Adrenal gland (tissue), 12 donors: Measurements from ENCODE around the gene AIP. TPM values are rescaled to one million over a fixed set of nuclear protein-coding genes. Genes with fewer than 3 reads are reported as not detected.
A peak's percentile ranks its signal among the peaks of the same experiment; 100 is the strongest.

Experiments
- DNase-seq, 7 donors: peaks; one replicate each; pipeline ENCODE4 v3.0.0-alpha.2; 2019 to 2020
- H3K27ac ChIP-seq, 5 donors: fragments of 200-600 bp; sonication (generic) in 4 of 5; 1 replicate in 3 of 5; 2 replicates in 2 of 5; pipeline versions ENCODE4 v1.5.1 to v1.8.0; 2016 to 2020; ENCODE audit warnings: mild to moderate bottlenecking in 1 of 5
- H3K27me3 ChIP-seq: fragments of 200-600 bp; 2 replicates; pipeline ENCODE4 v1.8.0; 2021
- H3K36me3 ChIP-seq, 2 donors: fragments of 200-600 bp; replicated peaks in 1 of 2; 1 replicate in 1 of 2; 2 replicates in 1 of 2; pipeline versions ENCODE4 v1.5.1 to v1.8.0; 2018 to 2022
- H3K4me1 ChIP-seq, 2 donors: fragments of 200-600 bp; replicated peaks in 1 of 2; 1 replicate in 1 of 2; 2 replicates in 1 of 2; pipeline versions ENCODE4 v1.5.1 to v1.8.0; 2018 to 2021
- H3K4me3 ChIP-seq, 4 donors: fragments of 200-600 bp; sonication (generic) in 3 of 4; one replicate each; pipeline ENCODE4 v1.5.1; 2016 to 2018
- H3K9me3 ChIP-seq, 3 donors: fragments of 200-600 bp; sonication (generic) in 1 of 3; replicated peaks in 1 of 3; 1 replicate in 2 of 3; 2 replicates in 1 of 3; pipeline versions ENCODE4 v1.5.1 to v1.8.0; 2016 to 2021
- POLR2A ChIP-seq, 2 donors: fragments of 450-650 bp; IDR thresholded peaks; one replicate each; pipeline ENCODE4 v1.6.1; 2017; ENCODE audit warnings: antibody characterized with exemption in 2 of 2, mild to moderate bottlenecking in 2 of 2, moderate library complexity in 1 of 2
- WGBS, 4 donors: extraction: QIAGEN DNeasy Blood & Tissue Kit in 2 of 4; methylation state at CpG; one replicate each; pipeline versions ENCODE4 v1.1.5 to v1.1.7; 2013 to 2017; 5-methylcytosine and 5-hydroxymethylcytosine counted together
- intact Hi-C, 2 donors: fragments of 100-400 bp; cut with DNase I; formaldehyde crosslinking; loops; one replicate each; pipeline versions ENCODE4 v1.14.1 to v1.15.0; 2022 to 2023
- polyA plus RNA-seq, 3 donors: library from polyadenylated mRNA; stranded (reverse); fragments of 200-250 nt in 2 of 3; fragments of 350-450 nt in 1 of 3; fragmentation: Illumina TruSeq in 1 of 3; extraction: RNeasy Lipid Tissue Mini Kit (QIAGEN cat#74804) in 1 of 3; gene quantifications; one replicate each; pipeline ENCODE4 v1.2.3, GENCODE V29; 2013 to 2014
- total RNA-seq, 9 donors: library from RNA; depleted of rRNA in 4 of 9; stranded (reverse); fragments of >200 nt in 4 of 9; fragments of 120-200 nt in 1 of 9; fragmentation: NEBNext Ultra II Directional in 1 of 9; extraction: Animal tissue kit (Norgen Biotek cat#: 25700) in 1 of 9; gene quantifications; one replicate each; pipeline versions ENCODE4 v1.1.0 to v1.2.4, GENCODE V29; 2013 to 2023
- TF ChIP-seq, protein P1 (sequence below), 6 experiments: fragments of 450-650 bp in 4 of 6; fragments of 200-600 bp in 2 of 6; sonication (generic) in 1 of 6; IDR thresholded peaks; 1 replicate in 5 of 6; 2 replicates in 1 of 6; pipeline versions ENCODE4 v1.5.1 to v1.8.0; 2016 to 2021; ENCODE audit warnings: antibody characterized with exemption in 6 of 6, mild to moderate bottlenecking in 2 of 6, moderate library complexity in 1 of 6
- donor health status: healthy with polysubstance abuse.
- donor health status: Bipolar disorder and iron deficiency.
- donor health status: DM: yes; HTN: yes; CAD: no.
- donor health status: DM: no; HTN: no; CAD: no.
- donor health status: DM: no; HTN: no; CAD: no.
- donor health status: DM: yes; HTN: yes; CAD: no.

AIP gene
- total and polyA plus RNA-seq, 12 donors, result 35.3 to 152 (median 83.9) TPM

GRCh38 chr11:67437082-67437808, 45.6 kb upstream of the AIP start, which contains the start of gene PTPRCAP:
TSS of gene PTPRCAP (minus strand) at chr11:67437682. CDS start at chr11:67437619, 63 bp downstream.
- intact Hi-C loops, result no loop called here
- DNase-seq, result no peak
- WGBS, 4 donors, result 68 to 90% (median 77%) methylated on average over 4 to 26 of the region's 26 CpGs
- Histone ChIP-seq H3K4me3 (no peak within 1 kb of the TSS), H3K9me3 (no peaks in the 10 kb centered on the region), H3K4me1 (peaks cover 0 to 17% of the 10 kb centered on the region in 2 donors), H3K27ac (peak within 1 kb of the TSS in 2 of 5 donors; percentile 71 to 76), H3K36me3 (peaks cover 0 to 68% of the 10 kb centered on the region in 2 donors), H3K27me3 (no peaks in the 10 kb centered on the region)
- no peak for TF ChIP-seq POLR2A (IDR thresholded peaks at IDR 0.05)

DNA sequence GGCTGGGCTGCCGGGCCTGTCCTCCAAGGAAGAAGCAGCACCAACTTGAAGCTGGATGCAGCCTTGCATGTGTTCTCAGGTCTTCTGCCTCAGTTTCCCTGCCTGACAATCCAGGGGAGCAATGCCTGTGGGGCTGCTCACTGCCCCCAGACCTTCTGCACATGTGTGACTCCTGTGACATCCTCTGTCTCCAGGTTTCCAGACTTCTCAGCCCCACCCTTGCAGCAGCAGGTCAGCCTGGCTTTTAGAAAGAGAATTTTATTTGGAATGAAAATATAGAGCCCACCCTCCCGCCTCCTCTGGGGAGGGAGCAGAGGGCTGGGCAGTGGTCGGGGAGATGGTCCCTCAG, 45.0 kb upstream of the AIP start:
- intact Hi-C loops, result no loop called here
- H3K36me3 ChIP-seq, result peaks cover 0 to 63% of the 10 kb centered on the region in 2 donors

DNA sequence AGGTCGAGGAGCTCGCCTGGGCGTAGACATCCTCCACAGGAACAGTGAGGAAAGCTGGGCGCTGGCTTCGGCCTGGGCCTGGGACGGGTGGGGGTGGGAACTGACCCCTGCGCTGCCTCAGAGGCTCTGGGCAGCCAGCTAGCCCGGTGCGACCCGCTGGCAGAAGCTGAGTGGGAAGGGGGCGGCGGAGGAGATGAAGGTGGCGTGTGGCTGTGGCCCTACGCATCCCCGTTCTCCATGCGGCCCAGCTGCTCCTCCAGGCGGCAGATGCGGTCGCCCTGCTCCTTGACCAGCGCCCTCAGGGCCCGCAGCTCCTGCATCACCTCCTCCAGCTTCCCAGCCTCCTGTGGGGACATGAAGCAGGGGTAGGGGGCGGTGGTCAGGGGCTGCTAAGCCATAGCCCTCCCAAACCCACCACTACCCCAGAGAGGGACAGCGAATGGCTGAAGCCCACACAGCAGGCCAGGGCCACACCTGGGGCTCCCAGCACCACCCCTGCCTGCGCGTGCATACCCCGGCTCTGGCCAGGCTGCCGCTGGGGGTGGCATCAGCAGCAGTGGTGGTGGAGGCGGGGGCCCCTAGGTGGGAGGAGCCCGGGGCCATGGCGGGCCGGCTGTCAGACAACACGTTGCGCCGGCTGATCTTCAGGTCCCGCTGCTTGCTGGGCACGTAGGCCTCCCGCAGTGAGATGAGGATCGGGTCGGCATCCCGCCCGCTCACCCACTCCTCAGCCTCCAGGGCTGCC, 44.5 kb upstream of the AIP start:
- peak overlapping the region in 1 of 5 donors; percentile 14 for H3K27ac ChIP-seq
- TF ChIP-seq, protein P1, sequence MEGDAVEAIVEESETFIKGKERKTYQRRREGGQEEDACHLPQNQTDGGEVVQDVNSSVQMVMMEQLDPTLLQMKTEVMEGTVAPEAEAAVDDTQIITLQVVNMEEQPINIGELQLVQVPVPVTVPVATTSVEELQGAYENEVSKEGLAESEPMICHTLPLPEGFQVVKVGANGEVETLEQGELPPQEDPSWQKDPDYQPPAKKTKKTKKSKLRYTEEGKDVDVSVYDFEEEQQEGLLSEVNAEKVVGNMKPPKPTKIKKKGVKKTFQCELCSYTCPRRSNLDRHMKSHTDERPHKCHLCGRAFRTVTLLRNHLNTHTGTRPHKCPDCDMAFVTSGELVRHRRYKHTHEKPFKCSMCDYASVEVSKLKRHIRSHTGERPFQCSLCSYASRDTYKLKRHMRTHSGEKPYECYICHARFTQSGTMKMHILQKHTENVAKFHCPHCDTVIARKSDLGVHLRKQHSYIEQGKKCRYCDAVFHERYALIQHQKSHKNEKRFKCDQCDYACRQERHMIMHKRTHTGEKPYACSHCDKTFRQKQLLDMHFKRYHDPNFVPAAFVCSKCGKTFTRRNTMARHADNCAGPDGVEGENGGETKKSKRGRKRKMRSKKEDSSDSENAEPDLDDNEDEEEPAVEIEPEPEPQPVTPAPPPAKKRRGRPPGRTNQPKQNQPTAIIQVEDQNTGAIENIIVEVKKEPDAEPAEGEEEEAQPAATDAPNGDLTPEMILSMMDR (IDR thresholded peaks at IDR 0.05), result no peak
- no peak for TF ChIP-seq POLR2A (IDR thresholded peaks at IDR 0.05)
- no peaks in the 10 kb centered on the region for H3K27me3 ChIP-seq
- peaks cover 0 to 24% of the 10 kb centered on the region in 2 donors for H3K4me1 ChIP-seq
- no peaks in the 10 kb centered on the region for H3K9me3 ChIP-seq
- H3K36me3 ChIP-seq, result peaks cover 0 to 58% of the 10 kb centered on the region in 2 donors
- intact Hi-C loops, result no loop called here
- WGBS, 4 donors, result 80 to 85% (median 83%) methylated on average over 14 to 41 of the region's 41 CpGs
- DNase-seq, result no peak
- no peak overlapping the region for H3K4me3 ChIP-seq

More for the DNA sequence above, 45.0 kb upstream of the AIP start:
- peaks cover 0 to 22% of the 10 kb centered on the region in 2 donors for H3K4me1 ChIP-seq
- H3K27me3 ChIP-seq, result no peaks in the 10 kb centered on the region
- H3K4me3 ChIP-seq, result no peak overlapping the region
- H3K9me3 ChIP-seq, result no peaks in the 10 kb centered on the region
- TF ChIP-seq, protein P1 (IDR thresholded peaks at IDR 0.05), result no peak
- TF ChIP-seq POLR2A (IDR thresholded peaks at IDR 0.05), result no peak
- no peak overlapping the region for H3K27ac ChIP-seq
- no peak for DNase-seq
- 57 to 74% (median 71%) methylated on average over 2 to 3 of the region's 3 CpGs for WGBS, 4 donors

DNA sequence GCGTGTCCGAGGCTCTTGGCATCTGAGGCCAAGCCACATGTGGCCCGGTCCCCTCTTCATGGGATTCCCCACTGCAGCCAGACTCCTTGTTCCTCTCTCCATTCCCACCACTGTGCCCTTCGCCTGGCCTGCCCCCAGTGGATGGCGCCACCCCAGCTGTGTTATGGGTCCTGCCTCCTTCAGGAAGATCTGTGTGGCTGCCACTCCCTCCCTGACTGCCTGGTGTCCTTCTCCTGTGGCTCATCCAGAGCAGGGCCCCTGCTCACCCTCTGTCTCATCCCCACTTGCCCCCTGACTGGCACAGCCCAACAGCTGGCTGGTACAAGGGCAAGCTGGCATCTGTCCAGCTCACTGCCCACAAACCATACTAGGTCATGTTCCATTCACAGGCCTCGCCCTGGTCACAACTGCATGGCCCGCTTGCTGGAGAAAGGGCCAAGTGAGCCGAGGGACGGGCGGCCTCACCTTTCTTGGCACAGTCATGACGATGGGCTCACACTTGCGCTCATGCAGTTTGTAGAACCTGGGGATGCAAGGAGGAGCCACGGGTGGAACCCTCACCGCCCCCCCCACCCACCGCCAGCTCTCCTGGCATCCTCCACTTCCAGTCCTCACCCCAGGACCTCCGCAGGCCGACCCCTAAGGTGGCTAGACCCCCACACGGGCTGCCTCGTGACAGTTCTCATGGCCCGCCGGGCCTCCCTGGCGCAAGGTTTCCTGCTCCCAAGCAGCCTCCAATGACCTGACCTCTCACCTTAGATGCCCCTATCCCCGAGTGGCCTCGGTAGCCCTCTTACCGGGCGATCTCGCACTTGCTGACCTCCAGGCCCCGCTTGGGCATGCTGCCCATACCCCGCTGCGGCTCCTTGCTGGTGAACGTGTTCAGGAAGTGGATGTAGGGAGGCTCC, 43.3 kb upstream of the AIP start:
- DNase-seq, result peak in 3 of 7 donors; percentile 31 to 60 (median 51)
- H3K36me3 ChIP-seq, result peaks cover 0 to 45% of the 10 kb centered on the region in 2 donors

More for the DNA sequence above, 43.3 kb upstream of the AIP start:
- 62 to 74% (median 67%) methylated on average over 14 to 31 of the region's 31 CpGs for WGBS, 4 donors
- intact Hi-C loops, result no loop called here
- TF ChIP-seq POLR2A (IDR thresholded peaks at IDR 0.05), result no peak
- TF ChIP-seq, protein P1 (IDR thresholded peaks at IDR 0.05), result peak in 1 of 6 experiments; percentile 2
- H3K9me3 ChIP-seq, result no peaks in the 10 kb centered on the region
- H3K27ac ChIP-seq, result peak overlapping the region in 1 of 5 donors; percentile 14
- H3K27me3 ChIP-seq, result no peaks in the 10 kb centered on the region
- H3K4me3 ChIP-seq, result no peak overlapping the region
- peaks cover 0 to 32% of the 10 kb centered on the region in 2 donors for H3K4me1 ChIP-seq
